B cell (primary cell): ENCODE data around the gene ZNF506. TPM values are rescaled to one million over a fixed set of nuclear protein-coding genes. Genes with fewer than 3 reads are reported as not detected.

ENCODE experiments used
- ATAC-seq: fragments of 200-7000 bp; cut with Tn5 transposase; one replicate; pipeline ENCODE4 v1.10.0; 2021; ENCODE audit warnings: low read depth, mild to moderate bottlenecking, moderate number of reproducible peaks, moderate library complexity
- CTCF ChIA-PET: fragments of 350-600 bp; sonication (Branson Sonifier 250); formaldehyde crosslinking; loops from one replicate; lab custom pipeline; 2021; ENCODE audit warnings: antibody characterized with exemption, inconsistent platforms; lab: Charles Lee
- POLR2A ChIA-PET: fragments of 350-600 bp; sonication (Branson Sonifier 250); formaldehyde crosslinking; loops from one replicate; lab custom pipeline; 2021; ENCODE audit warnings: antibody characterized with exemption; lab: Charles Lee
- DNase-seq: peaks from one replicate; pipeline ENCODE4 v3.0.0; 2013
- H2AFZ ChIP-seq: 2 replicates; pipeline ENCODE4 v1.6.1; 2012; ENCODE audit warnings: mild to moderate bottlenecking, low read depth, low read length; ENCODE audit not compliant: insufficient read depth, poor library complexity, severe bottlenecking
- H3K27ac ChIP-seq, 2 donors: 1 replicate in 1 of 2; 2 replicates in 1 of 2; pipeline ENCODE4 v1.5.1; 2012 to 2013; ENCODE audit warnings: low read length in 2 of 2, mild to moderate bottlenecking in 2 of 2, moderate library complexity in 1 of 2
- H3K27me3 ChIP-seq, 4 experiments: fragments of 200-600 bp in 1 of 4; sonication (generic) in 1 of 4; replicated peaks in 1 of 4; 1 replicate in 2 of 4; 2 replicates in 2 of 4; pipeline versions ENCODE4 v1.6.1 to v1.7.0; 2013 to 2016; ENCODE audit warnings: low read length in 3 of 4, mild to moderate bottlenecking in 2 of 4, mixed read lengths in 1 of 4, moderate library complexity in 1 of 4; ENCODE audit not compliant: insufficient read depth in 4 of 4, control insufficient read depth in 3 of 4; ENCODE audit errors: control extremely low read depth in 1 of 4
- H3K36me3 ChIP-seq, 2 experiments: replicated peaks in 1 of 2; 1 replicate in 1 of 2; 2 replicates in 1 of 2; pipeline versions ENCODE4 v1.6.1 to v1.7.1; 2013; ENCODE audit warnings: low read length in 1 of 2; ENCODE audit not compliant: insufficient read depth in 2 of 2, control insufficient read depth in 1 of 2; ENCODE audit errors: control extremely low read depth in 1 of 2, extremely low read depth in 1 of 2
- H3K4me1 ChIP-seq, 2 donors: fragments of 200-600 bp in 1 of 2; sonication (generic) in 1 of 2; 1 replicate in 1 of 2; 2 replicates in 1 of 2; pipeline versions ENCODE4 v1.5.1 to v1.6.1; 2013 to 2017; ENCODE audit warnings: low read length in 2 of 2; ENCODE audit not compliant: control insufficient read depth in 2 of 2, insufficient read depth in 2 of 2
- H3K4me2 ChIP-seq: replicated peaks from 2 replicates; pipeline ENCODE3; 2012; ENCODE audit warnings: mild to moderate bottlenecking, low read depth, low read length; ENCODE audit not compliant: poor library complexity, severe bottlenecking
- H3K4me3 ChIP-seq, 5 experiments: fragments of 200-600 bp in 1 of 5; sonication (generic) in 1 of 5; 1 replicate in 3 of 5; 2 replicates in 2 of 5; pipeline versions ENCODE4 v1.5.1 to v1.7.0; 2011 to 2016; ENCODE audit warnings: low read length in 4 of 5, mild to moderate bottlenecking in 4 of 5, low read depth in 2 of 5, control low read depth in 1 of 5, moderate library complexity in 1 of 5; ENCODE audit not compliant: insufficient read depth in 1 of 5; ENCODE audit errors: control extremely low read depth in 1 of 5, extremely low read depth in 1 of 5
- H3K79me2 ChIP-seq: fragments of 200-600 bp; sonication (generic); one replicate; pipeline ENCODE4 v1.6.0; 2016; ENCODE audit warnings: low read length; ENCODE audit not compliant: control insufficient read depth, insufficient read depth
- H3K9ac ChIP-seq: fragments of 200-600 bp; sonication (generic); 2 replicates; pipeline ENCODE4 v1.6.1; 2017; ENCODE audit warnings: mild to moderate bottlenecking, low read length, moderate library complexity
- H3K9me3 ChIP-seq, 3 donors: one replicate each; pipeline versions ENCODE4 v1.6.1 to v1.7.1; 2013; ENCODE audit warnings: low read length in 2 of 3; ENCODE audit not compliant: control insufficient read depth in 2 of 3, insufficient read depth in 1 of 3; ENCODE audit errors: control extremely low read depth in 1 of 3
- H4K20me1 ChIP-seq: 2 replicates; pipeline ENCODE4 v1.6.0; 2012; ENCODE audit warnings: mild to moderate bottlenecking, low read length; ENCODE audit not compliant: insufficient read depth, control insufficient read depth, poor library complexity, severe bottlenecking
- H3K27ac Mint-ChIP-seq: one replicate; pipeline ENCODE4 v1.8.0; 2021; ENCODE audit warnings: mixed read lengths
- H3K27me3 Mint-ChIP-seq: one replicate; pipeline ENCODE4 v1.8.0; 2021; ENCODE audit warnings: mixed read lengths
- H3K4me1 Mint-ChIP-seq: one replicate; pipeline ENCODE4 v1.8.0; 2021; ENCODE audit warnings: mixed read lengths
- H3K4me3 Mint-ChIP-seq: one replicate; pipeline ENCODE4 v1.8.0; 2021; ENCODE audit warnings: mixed read lengths
- H3K9me3 Mint-ChIP-seq: one replicate; pipeline ENCODE4 v1.8.0; 2022; ENCODE audit warnings: mixed read lengths; ENCODE audit not compliant: insufficient read depth
- EZH2 ChIP-seq: IDR thresholded peaks from 2 replicates; pipeline ENCODE4 v1.6.1; 2012; ENCODE audit warnings: borderline replicate concordance, low read depth, mild to moderate bottlenecking, moderate library complexity, low read length; ENCODE audit not compliant: insufficient read depth, poor library complexity, severe bottlenecking
- WGBS: methylation state at CpG from one replicate; pipeline ENCODE4 v1.1.5; 2013; ENCODE audit warnings: missing lambda C conversion rate; ENCODE audit not compliant: insufficient coverage; 5-methylcytosine and 5-hydroxymethylcytosine counted together
- intact Hi-C: fragments of 100-400 bp; cut with micrococcal nuclease; formaldehyde crosslinking; loops from one replicate; pipeline ENCODE4 v1.10.0; 2022
- polyA plus RNA-seq: library from polyadenylated mRNA; depleted of rRNA; stranded (reverse); fragments of >200 nt; gene quantifications from 2 replicates; pipeline ENCODE4 v1.2.3, GENCODE V29; 2012
- total RNA-seq, 2 donors: library from RNA; stranded (reverse); fragments of 120-200 nt in 1 of 2; gene quantifications; 1 replicate in 1 of 2; 2 replicates in 1 of 2; pipeline versions ENCODE4 v1.2.3 to v1.2.4, GENCODE V29; 2013 to 2022
- TF ChIP-seq, protein P1 (sequence below): fragments of 200-600 bp; IDR thresholded peaks from one replicate; pipeline ENCODE4 v1.8.0; 2022; ENCODE audit warnings: antibody characterized with exemption, mild to moderate bottlenecking

The ZNF506 gene
- total and polyA plus RNA-seq, 2 donors (not counting 1 experiment from before 2014, with no cell fraction given): 25.6 to 67.6 TPM

DNA sequence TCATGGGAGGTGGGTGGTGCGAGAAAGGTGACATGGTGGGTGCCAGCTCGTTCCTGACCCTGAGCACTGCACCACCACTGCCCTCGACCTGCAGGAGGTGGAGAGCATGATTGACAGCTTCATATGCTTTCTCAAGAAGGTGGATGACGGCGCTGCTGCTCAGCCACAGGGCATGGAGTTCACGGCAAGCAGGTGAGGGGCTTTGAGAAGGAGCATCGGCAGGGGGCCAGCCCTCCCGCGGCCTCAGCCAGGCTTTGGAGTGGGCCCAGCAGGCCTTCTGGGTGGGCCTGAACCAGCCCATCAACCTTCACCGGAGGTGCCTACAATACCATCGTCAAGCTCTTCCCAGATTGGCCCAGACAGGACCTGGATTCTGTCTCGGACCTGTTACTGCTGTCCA, 69.7 kb downstream of the ZNF506 start:
- Histone ChIP-seq H3K36me3 (no peaks in the 10 kb centered on the region), H3K27me3 (no peaks in the 10 kb centered on the region), H3K4me3 (no peak overlapping the region), H3K9me3 (peaks cover 0 to 25% (median 0%) of the 10 kb centered on the region in 3 donors), H3K27ac (no peak overlapping the region), H3K4me1 (no peaks in the 10 kb centered on the region), H4K20me1 (no peaks in the 10 kb centered on the region), H3K9ac (no peak overlapping the region), H2AFZ (no peak overlapping the region), H3K4me2 (no peak overlapping the region), H3K79me2 (no peaks in the 10 kb centered on the region)
- H3K27me3 Mint-ChIP-seq: no peaks in the 10 kb centered on the region
- TF ChIP-seq, protein P1, sequence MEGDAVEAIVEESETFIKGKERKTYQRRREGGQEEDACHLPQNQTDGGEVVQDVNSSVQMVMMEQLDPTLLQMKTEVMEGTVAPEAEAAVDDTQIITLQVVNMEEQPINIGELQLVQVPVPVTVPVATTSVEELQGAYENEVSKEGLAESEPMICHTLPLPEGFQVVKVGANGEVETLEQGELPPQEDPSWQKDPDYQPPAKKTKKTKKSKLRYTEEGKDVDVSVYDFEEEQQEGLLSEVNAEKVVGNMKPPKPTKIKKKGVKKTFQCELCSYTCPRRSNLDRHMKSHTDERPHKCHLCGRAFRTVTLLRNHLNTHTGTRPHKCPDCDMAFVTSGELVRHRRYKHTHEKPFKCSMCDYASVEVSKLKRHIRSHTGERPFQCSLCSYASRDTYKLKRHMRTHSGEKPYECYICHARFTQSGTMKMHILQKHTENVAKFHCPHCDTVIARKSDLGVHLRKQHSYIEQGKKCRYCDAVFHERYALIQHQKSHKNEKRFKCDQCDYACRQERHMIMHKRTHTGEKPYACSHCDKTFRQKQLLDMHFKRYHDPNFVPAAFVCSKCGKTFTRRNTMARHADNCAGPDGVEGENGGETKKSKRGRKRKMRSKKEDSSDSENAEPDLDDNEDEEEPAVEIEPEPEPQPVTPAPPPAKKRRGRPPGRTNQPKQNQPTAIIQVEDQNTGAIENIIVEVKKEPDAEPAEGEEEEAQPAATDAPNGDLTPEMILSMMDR: no peak
- no peak for TF ChIP-seq EZH2
- CTCF ChIA-PET: no interaction called here
- WGBS: 93% methylated on average over 11 of the region's 12 CpGs
- H3K4me1 Mint-ChIP-seq: no peaks in the 10 kb centered on the region
- POLR2A ChIA-PET: no interaction called here
- H3K27ac Mint-ChIP-seq: no peak overlapping the region
- H3K9me3 Mint-ChIP-seq: peaks cover 4% of the 10 kb centered on the region
- no peak overlapping the region for H3K4me3 Mint-ChIP-seq
- ATAC-seq: no peak
- DNase-seq: peak; percentile 6
- intact Hi-C loops: no loop called here

DNA sequence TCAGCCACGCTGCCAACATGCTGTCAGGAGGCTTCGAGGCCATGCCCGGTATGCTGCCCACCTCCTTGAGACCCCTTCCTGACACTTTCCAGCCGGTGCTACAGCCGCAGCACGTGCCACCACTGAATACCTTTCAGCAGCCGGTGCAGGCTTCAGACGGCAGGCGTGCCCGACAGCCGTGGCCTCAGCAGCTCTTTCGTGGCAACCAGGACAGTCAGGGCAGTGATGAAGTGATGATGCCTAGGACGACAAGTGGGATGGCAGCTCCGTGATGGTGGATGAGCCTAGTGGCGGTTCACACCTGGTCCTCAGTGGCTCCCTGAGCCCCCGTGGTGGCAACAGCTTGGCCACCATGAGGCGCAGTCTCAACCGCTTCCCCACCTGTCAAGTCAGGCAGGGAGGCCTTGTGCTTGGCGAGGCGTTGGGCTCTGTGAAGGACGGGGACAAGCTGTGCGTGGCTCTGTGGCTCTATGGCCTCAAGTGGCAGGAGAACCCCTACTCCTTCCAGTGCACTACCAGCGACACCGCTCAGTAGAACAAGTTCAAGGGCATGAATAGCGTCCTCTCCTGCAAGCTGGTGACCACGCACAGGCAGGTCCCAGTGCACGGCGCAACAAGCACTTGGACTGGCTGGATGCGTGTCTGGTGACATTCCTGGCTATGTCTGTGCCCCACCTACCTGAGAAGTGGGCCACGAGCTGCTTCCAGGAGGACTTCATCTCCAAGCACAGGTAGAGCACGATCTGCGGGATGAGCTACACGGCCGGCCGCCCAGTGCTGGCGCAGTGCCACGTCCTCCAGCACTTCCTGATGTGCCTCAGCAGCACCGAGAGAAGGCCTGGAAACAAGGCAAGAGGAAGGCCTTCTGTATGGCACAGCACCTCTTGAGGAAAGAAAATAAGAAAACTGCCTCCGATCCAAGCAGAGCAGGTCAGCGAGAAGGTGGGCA, 70.4 kb downstream of the ZNF506 start:
- no peaks in the 10 kb centered on the region for H3K36me3 ChIP-seq
- peaks cover 0 to 2% of the 10 kb centered on the region in 2 donors for H3K4me1 ChIP-seq
- intact Hi-C loops: no loop called here
- ATAC-seq (no peak), DNase-seq (no peak)
- H3K4me1 Mint-ChIP-seq: no peaks in the 10 kb centered on the region
- TF ChIP-seq, protein P1: no peak
- TF ChIP-seq EZH2: no peak
- 95% methylated on average over 39 of the region's 40 CpGs for WGBS
- H3K4me2 ChIP-seq: no peak overlapping the region
- ChIA-PET CTCF (no interaction called here), POLR2A (no interaction called here)
- no peak overlapping the region for H3K27ac ChIP-seq
- no peaks in the 10 kb centered on the region for H4K20me1 ChIP-seq
- no peak overlapping the region for H3K4me3 Mint-ChIP-seq
- H3K79me2 ChIP-seq: no peaks in the 10 kb centered on the region
- peaks cover 0 to 25% (median 0%) of the 10 kb centered on the region in 3 donors for H3K9me3 ChIP-seq
- H3K4me3 ChIP-seq: no peak overlapping the region
- H3K9me3 Mint-ChIP-seq: peaks cover 4% of the 10 kb centered on the region
- H3K27me3 ChIP-seq: no peaks in the 10 kb centered on the region
- H3K9ac ChIP-seq: no peak overlapping the region
- H3K27ac Mint-ChIP-seq: no peak overlapping the region
- no peaks in the 10 kb centered on the region for H3K27me3 Mint-ChIP-seq
- no peak overlapping the region for H2AFZ ChIP-seq
